Vagina (tissue), 2 donors: ENCODE data around the gene PTPN11.

Source experiments
- CTCF ChIP-seq, 3 experiments: fragments of 450-650 bp in 2 of 3; fragments of 200-600 bp in 1 of 3; sonication (generic) in 1 of 3; IDR thresholded peaks; one replicate each; pipeline ENCODE4 v1.5.1; 2017 to 2019; ENCODE audit warnings: antibody characterized with exemption in 3 of 3, mild to moderate bottlenecking in 2 of 3, moderate library complexity in 2 of 3
- POLR2A ChIP-seq, 2 donors: fragments of 450-650 bp; IDR thresholded peaks; one replicate each; pipeline ENCODE4 v1.6.1; 2017; ENCODE audit warnings: antibody characterized with exemption in 2 of 2, mild to moderate bottlenecking in 2 of 2, moderate library complexity in 2 of 2
- POLR2AphosphoS5 ChIP-seq, 2 donors: sonication (generic); formaldehyde crosslinking; IDR thresholded peaks; one replicate each; pipeline ENCODE4 v1.9.0; 2017; ENCODE audit warnings: antibody characterized with exemption in 2 of 2, mild to moderate bottlenecking in 2 of 2, low read depth in 1 of 2; ENCODE audit not compliant: insufficient read depth in 1 of 2

DNA sequence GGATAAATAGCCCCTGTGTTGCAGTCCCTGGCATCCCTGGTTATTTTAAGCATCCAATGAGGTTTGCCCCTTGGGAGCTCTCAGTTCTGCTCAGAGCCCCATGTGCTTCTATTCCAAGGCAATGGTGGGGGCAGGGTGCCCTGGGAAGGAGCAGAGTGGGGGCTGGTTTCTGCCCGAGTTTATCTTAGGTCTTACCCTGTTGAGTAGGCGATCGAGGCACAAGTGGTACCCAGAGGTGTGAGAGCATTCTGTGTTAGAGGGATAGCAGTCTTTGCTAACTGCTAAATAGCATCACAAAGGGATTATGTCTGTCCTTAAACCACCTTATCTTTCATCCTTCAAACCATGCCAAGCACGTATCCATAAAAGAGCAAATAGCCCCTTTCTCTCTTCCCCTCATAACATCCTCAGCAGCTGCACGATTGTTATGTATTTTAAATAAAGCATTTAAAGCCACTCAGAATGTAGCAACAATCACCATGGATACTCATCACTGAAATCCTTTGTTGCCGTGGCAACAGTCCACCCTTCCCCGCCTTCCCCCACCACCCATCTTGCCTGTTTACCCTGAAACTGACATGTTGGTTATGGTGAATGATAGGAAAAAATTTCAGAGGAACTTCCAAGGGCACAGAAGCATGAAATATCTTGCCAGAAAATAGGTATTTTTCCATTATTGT, 139.3 kb downstream of the PTPN11 start:
- TF ChIP-seq CTCF (IDR thresholded peaks at IDR 0.05) (no peak), POLR2AphosphoS5 (IDR thresholded peaks at IDR 0.05; ENCODE audit: insufficient read depth in 1 of 2, low read depth in 1 of 2) (no peak), POLR2A (IDR thresholded peaks at IDR 0.05) (no peak)
